AG09309 (cell line): ENCODE data around the gene PFKL.

ENCODE experiments used
- DNase-seq: peaks from one replicate; pipeline ENCODE4 v3.0.0-alpha.2; 2010; ENCODE audit warnings: low read depth
- H3K4me3 ChIP-seq: 2 replicates; pipeline ENCODE4 v1.5.1; 2011; ENCODE audit warnings: mild to moderate bottlenecking, low read depth, low read length, moderate library complexity; ENCODE audit not compliant: control insufficient read depth
- TF ChIP-seq, protein P1 (sequence below): IDR thresholded peaks from 2 replicates; pipeline ENCODE4 v1.5.1; 2011; ENCODE audit warnings: mild to moderate bottlenecking, low read depth, low read length, inconsistent platforms; ENCODE audit not compliant: insufficient read depth, control insufficient read depth; ENCODE audit errors: missing control alignments

The PFKL gene

DNA sequence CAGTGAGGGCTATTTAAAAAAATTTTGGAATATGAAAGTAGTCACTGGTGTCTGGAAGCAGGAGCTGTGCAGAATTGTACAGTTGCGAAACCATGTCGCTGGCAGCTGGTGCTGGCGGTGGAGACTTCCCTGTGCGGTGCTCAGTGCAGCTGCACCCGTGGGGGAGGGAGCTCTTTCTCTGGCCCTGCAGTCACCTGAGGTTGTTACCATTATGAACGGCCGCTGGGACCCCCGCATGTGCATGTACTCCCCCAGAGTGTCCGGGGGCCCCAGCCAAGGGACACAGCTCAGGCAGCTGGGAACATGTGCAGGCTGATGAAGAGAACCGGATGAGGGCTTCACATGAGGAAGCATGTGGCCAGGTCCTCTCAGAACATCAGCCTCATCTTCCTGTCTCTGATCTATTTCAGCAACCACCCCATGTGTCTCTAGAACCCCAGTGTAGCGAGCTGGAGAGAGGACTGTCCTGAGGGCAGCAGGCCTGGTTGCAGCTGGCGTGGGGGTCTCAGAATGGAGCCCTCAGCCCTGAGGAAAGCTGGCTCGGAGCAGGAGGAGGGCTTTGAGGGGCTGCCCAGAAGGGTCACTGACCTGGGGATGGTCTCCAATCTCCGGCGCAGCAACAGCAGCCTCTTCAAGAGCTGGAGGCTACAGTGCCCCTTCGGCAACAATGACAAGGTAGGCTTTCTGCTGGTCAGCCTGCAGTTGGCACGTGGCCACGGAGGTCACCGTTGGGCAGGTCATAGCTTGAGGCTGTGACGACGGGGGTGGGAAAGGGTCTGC lies 53.5 kb downstream of the PFKL start, which contains the start of gene TRPM2:
TSS of gene TRPM2 (plus strand) at position 431 of the 780 bp plus-strand sequence. CDS start at position 511, 80 bp downstream.
- DNase-seq, result no peak
- TF ChIP-seq, protein P1, sequence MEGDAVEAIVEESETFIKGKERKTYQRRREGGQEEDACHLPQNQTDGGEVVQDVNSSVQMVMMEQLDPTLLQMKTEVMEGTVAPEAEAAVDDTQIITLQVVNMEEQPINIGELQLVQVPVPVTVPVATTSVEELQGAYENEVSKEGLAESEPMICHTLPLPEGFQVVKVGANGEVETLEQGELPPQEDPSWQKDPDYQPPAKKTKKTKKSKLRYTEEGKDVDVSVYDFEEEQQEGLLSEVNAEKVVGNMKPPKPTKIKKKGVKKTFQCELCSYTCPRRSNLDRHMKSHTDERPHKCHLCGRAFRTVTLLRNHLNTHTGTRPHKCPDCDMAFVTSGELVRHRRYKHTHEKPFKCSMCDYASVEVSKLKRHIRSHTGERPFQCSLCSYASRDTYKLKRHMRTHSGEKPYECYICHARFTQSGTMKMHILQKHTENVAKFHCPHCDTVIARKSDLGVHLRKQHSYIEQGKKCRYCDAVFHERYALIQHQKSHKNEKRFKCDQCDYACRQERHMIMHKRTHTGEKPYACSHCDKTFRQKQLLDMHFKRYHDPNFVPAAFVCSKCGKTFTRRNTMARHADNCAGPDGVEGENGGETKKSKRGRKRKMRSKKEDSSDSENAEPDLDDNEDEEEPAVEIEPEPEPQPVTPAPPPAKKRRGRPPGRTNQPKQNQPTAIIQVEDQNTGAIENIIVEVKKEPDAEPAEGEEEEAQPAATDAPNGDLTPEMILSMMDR, result no peak
- no peak within 1 kb of the TSS for H3K4me3 ChIP-seq

DNA sequence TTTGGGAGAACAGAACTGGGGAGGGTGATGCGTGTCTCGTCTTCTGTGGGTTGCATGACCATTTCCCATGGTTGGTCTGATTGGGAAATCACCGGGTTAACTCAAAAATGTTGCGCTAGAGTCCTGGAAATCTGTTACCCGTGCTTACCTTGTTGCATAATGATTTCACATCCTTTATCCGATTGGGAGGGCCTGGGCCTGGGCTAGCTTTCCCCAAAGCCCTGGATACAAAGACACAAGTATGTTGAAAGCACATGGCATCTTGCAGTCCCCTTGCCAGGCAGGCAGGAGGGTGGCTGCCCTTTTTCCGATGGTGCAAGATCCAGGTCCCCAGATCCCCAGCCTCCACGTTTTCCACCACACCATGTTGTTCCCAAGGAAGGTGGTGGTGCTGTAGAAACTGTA lies 54.1 kb downstream of the PFKL start:
- DNase-seq, result no peak
- H3K4me3 ChIP-seq, result no peak overlapping the region
- TF ChIP-seq, protein P1, result no peak

DNA sequence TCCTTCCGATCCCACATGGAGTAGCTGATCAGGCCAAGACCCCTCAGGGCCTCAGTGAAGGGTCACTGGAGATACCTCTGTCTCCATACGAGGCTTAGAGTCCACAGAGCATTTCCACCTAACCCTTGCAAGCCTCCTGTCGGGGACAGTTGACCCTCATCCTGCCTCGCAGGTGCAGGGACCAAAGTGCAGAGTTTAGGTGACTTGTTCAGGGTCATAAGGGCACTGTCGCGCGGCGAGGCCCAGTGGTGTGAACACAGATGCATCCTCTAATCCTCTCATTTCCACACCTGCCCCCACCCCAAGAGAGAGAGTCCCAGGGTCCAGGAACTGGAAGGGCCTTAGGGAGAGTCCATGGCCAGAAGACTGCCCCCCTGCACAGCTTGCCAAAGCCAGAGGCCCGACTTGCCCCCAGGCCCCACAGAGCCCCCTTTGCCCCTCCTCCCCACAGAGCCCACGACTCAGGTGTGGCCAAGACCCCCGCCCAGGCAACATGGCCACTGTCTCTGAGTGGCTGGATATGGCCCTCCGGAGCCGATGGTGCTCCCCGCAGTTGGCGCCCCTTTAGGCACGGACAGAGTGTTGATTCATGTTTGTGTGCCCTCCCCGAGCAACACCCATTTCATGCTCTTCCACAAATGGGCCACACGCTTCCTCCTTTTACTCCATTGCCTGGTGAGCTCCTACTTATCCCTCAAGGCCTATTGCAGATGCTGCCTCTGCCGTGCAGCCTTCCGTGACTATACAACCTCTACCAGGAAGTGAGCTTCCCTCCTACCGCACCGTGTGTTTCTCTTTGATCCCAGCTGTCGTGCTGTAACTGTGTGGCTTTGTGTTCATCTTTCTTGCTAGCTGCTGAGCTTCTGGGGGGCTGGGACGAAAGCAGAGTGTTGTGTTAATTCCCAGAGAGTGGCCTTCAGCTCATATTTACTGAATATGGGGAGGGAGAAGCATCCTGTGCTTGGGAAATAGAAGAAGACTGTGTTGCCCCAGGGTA lies 55.2 kb downstream of the PFKL start:
- H3K4me3 ChIP-seq, result no peak overlapping the region
- TF ChIP-seq, protein P1, result no peak
- no peak for DNase-seq

DNA sequence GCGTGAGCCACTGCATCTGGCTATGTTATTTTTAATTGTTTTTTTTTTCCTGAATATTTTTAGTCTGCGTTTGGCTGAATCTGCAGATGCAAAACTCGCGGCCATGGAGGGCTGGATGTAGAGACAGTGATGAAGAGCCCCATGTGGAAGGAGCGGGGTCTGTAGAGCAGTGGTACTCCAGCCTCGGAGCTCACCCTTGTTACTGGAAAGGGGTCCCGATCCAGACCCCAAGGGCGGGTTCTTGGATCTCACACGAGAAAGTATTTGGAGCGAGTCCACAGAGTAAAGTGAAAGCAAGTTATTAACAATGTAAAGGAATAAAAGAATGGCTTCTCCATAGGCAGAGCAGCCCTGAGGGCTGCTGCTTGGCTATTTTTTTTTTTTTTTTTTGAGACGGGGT lies 56.3 kb downstream of the PFKL start:
- H3K4me3 ChIP-seq, result no peak overlapping the region
- no peak for DNase-seq
- TF ChIP-seq, protein P1, result no peak

DNA sequence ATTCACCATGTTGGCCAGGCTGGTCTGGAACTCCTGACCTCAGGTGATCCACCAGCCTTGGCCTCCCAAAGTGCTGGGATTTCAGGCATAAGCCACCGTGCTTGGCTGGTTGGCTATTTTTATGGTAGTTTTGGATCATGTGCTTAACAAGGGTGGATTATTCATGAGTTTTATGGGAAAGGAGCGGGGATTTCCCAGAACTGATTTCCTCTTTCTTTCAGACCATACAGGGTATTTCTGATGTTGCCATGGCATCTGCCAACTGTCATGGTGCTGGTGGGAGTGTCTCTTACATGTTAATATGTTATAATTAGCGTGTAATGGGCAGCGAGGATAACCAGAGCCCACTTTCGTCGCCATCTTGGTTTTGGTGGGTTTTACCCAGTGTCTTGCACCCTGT lies 56.8 kb downstream of the PFKL start:
- TF ChIP-seq, protein P1, result no peak

DNA sequence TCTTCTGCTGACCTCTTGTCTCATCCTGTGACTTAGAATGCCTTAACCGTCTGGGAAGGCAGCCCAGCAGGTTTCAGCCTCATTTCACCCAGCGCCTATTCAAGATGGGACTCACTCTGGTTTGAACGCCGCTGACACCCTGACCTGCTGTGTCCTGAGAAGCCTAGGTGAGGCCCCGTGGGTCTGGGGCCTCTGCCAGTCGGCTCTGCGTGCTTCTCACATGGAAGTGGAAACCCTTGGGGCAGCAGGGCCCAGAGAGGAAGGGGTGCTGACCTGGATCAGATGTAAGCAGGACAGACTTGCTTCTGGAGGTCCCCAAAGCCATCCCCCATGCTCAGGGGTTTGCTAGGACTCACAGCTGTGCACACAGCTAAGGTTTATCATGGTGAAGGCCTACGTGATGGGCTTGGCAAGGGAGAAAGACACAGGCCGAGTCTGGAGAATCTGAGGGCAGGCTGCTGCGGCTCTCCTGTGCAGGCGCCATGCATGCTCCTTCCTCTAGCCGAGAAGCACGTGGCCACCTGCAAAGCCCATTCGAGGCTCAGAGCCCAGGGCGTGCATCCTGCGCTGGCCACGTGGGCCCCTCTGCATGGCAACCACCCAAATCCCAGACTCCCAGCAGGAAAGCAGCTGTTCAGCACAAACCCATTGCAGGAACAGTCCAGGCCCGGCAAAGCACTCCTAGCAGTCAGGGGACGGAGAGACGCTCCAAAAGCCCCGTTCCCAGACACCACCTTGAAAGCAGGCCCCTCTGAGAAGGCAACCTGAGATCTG lies 57.4 kb downstream of the PFKL start:
- DNase-seq, result no peak
- TF ChIP-seq, protein P1, result no peak

More for the DNA sequence above, 56.8 kb downstream of the PFKL start:
- H3K4me3 ChIP-seq, result no peak overlapping the region
- DNase-seq, result no peak

More for the DNA sequence above, 57.4 kb downstream of the PFKL start:
- H3K4me3 ChIP-seq, result no peak overlapping the region
